GM04504 (cell line): Measurements from ENCODE around the gene PKD1L1.

Experiments used
- DNase-seq: peaks from one replicate; pipeline ENCODE4 v3.0.0-alpha.2; 2012; ENCODE audit warnings: low read depth

Gene PKD1L1

GRCh38 chr7:47735431-47736345, 212.6 kb downstream of the PKD1L1 start:
- DNase-seq, result no peak

GRCh38 chr7:47734949-47735291, 213.3 kb downstream of the PKD1L1 start:
- no peak for DNase-seq

- DNase-seq, result no peak
These were observed 213.8 kb downstream of the PKD1L1 start for GRCh38 chr7:47734287-47734948.

GRCh38 chr7:47730142-47730541, 218.1 kb downstream of the PKD1L1 start:
- no peak for DNase-seq

- DNase-seq, result no peak
These were observed 222.1 kb downstream of the PKD1L1 start for GRCh38 chr7:47726047-47726726.

- DNase-seq, result no peak
These were observed 223.1 kb downstream of the PKD1L1 start for GRCh38 chr7:47725031-47725780.
